Measurements from ENCODE around the gene AP2S1.
A peak's percentile ranks its signal among the peaks of the same experiment; 100 is the strongest.

The AP2S1 gene

DNA sequence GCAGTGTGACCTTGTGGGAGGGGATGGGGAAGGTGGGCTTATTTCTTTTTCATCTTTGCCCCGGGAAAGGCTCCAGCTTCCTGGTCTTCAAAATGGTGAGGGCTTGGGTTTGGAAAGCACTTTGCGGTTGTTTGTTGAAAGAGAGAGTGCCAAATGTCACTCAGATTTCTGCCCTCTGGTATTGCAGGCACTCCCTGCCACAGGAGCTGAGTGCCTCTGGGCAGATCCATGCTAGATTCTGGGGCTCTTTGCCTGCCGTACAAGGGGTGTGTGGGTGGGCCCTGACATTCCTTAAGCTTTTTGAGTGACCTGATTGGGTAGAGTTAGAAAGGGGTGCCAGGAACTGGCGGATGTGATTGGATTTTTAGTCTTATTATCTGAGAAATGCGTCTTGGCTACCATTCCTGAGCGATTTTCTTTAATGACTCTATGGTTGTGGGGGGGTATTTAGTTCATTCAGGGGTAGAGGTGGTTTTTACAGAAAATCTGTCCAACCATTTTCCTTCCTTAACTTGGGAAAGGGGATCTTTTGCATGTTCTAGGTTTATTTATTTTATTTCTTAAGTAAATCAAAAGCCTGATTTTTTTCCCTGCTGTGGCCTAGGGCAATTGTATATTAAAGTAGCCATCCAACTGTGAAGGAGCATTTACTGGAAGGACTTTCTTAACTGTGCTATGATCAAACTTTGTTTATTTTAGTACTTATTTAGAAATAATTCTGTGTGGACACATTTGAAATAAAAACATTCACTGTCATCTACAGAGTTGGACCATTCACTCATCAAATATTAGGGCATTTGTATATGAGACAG is 13.4 kb upstream of the AP2S1 start:
- no peaks in the 10 kb centered on the region for H3K9me3 ChIP-seq (ENCODE audit: control insufficient read depth, insufficient read depth, low read length)
- peak overlapping the region; percentile 88 for H3K4me2 ChIP-seq (ENCODE audit: low read length)
- peaks cover 20% of the 10 kb centered on the region; the same call in 1 of the 2 replicates for H4K20me1 ChIP-seq (ENCODE audit: control insufficient read depth, insufficient read depth, low read depth, low read length)
- no peaks in the 10 kb centered on the region for H3K9me2 ChIP-seq (replicated peaks; ENCODE audit: control insufficient read depth, low read length)
- peaks cover 70% of the 10 kb centered on the region for H3K4me1 ChIP-seq (ENCODE audit: control insufficient read depth, low read length)
- no peaks in the 10 kb centered on the region for H3K27me3 ChIP-seq (ENCODE audit: control insufficient read depth, low read length)
- peaks cover 85% of the 10 kb centered on the region for H3K79me2 ChIP-seq (ENCODE audit: control insufficient read depth, low read length)
- no peak overlapping the region for H3K27ac ChIP-seq (ENCODE audit: low read depth, low read length)
- H3K4me3 ChIP-seq (ENCODE audit: low read length), result peak overlapping the region; percentile 87
- peaks cover 25% of the 10 kb centered on the region for H3K36me3 ChIP-seq (ENCODE audit: control insufficient read depth, low read length)
- peaks cover 10% of the 10 kb centered on the region; the same call in 1 of the 2 replicates for H3F3A ChIP-seq (ENCODE audit: control insufficient read depth, insufficient read depth)
- TF ChIP-seq EZH2phosphoT487 (IDR thresholded peaks at IDR 0.05; ENCODE audit: borderline replicate concordance, low read length) (no peak), CTCF (IDR thresholded peaks at IDR 0.05; ENCODE audit: low read depth, low read length, poor library complexity, severe bottlenecking) (no peak)

DNA sequence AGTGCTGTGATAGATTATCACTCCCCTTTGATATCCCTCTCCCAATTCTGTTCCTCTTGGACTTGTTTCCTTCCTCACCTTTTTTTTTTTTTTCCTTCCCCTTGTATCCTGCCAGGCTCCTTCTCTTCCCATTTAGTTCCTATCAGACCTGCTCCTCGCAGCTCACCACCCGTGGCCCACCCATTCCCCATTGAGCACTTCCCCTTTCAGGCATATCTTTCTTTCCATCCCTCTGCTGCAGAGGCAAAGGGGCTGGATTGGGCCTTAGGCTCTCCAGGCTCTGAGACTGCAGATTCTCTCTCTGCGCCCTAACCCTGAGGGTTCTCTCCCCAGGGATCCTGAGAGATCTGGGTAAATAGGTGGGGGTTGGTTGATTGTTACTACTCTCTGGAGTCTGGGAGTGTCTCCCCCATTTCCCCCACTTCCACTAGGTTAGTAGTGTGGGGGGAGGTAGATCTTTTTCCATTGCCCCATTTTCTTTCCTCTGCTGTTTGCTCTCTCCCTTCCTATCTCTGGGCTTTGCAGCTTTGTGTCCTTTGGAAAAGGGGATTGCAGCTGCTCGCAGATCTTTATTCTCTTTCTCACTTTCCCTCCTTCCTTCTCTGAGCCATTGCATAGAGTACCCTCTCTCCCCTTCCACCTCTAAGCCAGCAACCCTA is 12.5 kb upstream of the AP2S1 start:
- Histone ChIP-seq H3K36me3 (ENCODE audit: control insufficient read depth, low read length) (peaks cover 23% of the 10 kb centered on the region), H3K27me3 (ENCODE audit: control insufficient read depth, low read length) (no peaks in the 10 kb centered on the region), H3K4me2 (ENCODE audit: low read length) (peak overlapping the region; percentile 88), H3K9me2 (replicated peaks; ENCODE audit: control insufficient read depth, low read length) (no peaks in the 10 kb centered on the region), H3K27ac (ENCODE audit: low read depth, low read length) (no peak overlapping the region), H3K4me3 (ENCODE audit: low read length) (peak overlapping the region; percentile 87), H4K20me1 (ENCODE audit: control insufficient read depth, insufficient read depth, low read depth, low read length) (peaks cover 16% of the 10 kb centered on the region; the same call in 1 of the 2 replicates), H3K79me2 (ENCODE audit: control insufficient read depth, low read length) (peaks cover 79% of the 10 kb centered on the region), H3K4me1 (ENCODE audit: control insufficient read depth, low read length) (peaks cover 65% of the 10 kb centered on the region), H3K9me3 (ENCODE audit: control insufficient read depth, insufficient read depth, low read length) (no peaks in the 10 kb centered on the region), H3F3A (ENCODE audit: control insufficient read depth, insufficient read depth) (peaks cover 10% of the 10 kb centered on the region; the same call in 1 of the 2 replicates)
- TF ChIP-seq EZH2phosphoT487 (IDR thresholded peaks at IDR 0.05; ENCODE audit: borderline replicate concordance, low read length) (no peak), CTCF (IDR thresholded peaks at IDR 0.05; ENCODE audit: low read depth, low read length, poor library complexity, severe bottlenecking) (no peak)

GRCh38 chr19:46862503-46862834 is 11.8 kb upstream of the AP2S1 start:
- H3K79me2 ChIP-seq (ENCODE audit: control insufficient read depth, low read length), result peaks cover 72% of the 10 kb centered on the region
- H4K20me1 ChIP-seq (ENCODE audit: control insufficient read depth, insufficient read depth, low read depth, low read length), result peaks cover 16% of the 10 kb centered on the region; the same call in 1 of the 2 replicates
- no peaks in the 10 kb centered on the region for H3K9me2 ChIP-seq (replicated peaks; ENCODE audit: control insufficient read depth, low read length)
- no peaks in the 10 kb centered on the region for H3K9me3 ChIP-seq (ENCODE audit: control insufficient read depth, insufficient read depth, low read length)
- H3K4me2 ChIP-seq (ENCODE audit: low read length), result peak overlapping the region; percentile 88
- no peak overlapping the region for H3K27ac ChIP-seq (ENCODE audit: low read depth, low read length)
- peaks cover 23% of the 10 kb centered on the region for H3K36me3 ChIP-seq (ENCODE audit: control insufficient read depth, low read length)
- H3K4me1 ChIP-seq (ENCODE audit: control insufficient read depth, low read length), result peaks cover 63% of the 10 kb centered on the region
- H3K4me3 ChIP-seq (ENCODE audit: low read length), result peak overlapping the region; percentile 87
- TF ChIP-seq EZH2phosphoT487 (IDR thresholded peaks at IDR 0.05; ENCODE audit: borderline replicate concordance, low read length), result no peak
- TF ChIP-seq CTCF (IDR thresholded peaks at IDR 0.05; ENCODE audit: low read depth, low read length, poor library complexity, severe bottlenecking), result no peak
- H3F3A ChIP-seq (ENCODE audit: control insufficient read depth, insufficient read depth), result peaks cover 10% of the 10 kb centered on the region; the same call in 1 of the 2 replicates
- no peaks in the 10 kb centered on the region for H3K27me3 ChIP-seq (ENCODE audit: control insufficient read depth, low read length)

All from DOHH2 (cell line).